ENCODE results near the gene IL13RA2. TPM values are rescaled to one million over a fixed set of nuclear protein-coding genes. Genes with fewer than 3 reads are reported as not detected.

The IL13RA2 gene
- total and polyA plus RNA-seq, 2 of the 4 experiments (the other 2 are of a cell fraction): under 0.01 to 0.14 TPM

GRCh38 chrX:115029869-115030570 lies 12.6 kb upstream of the IL13RA2 start:
- WGBS, 2 experiments (ENCODE audit: extremely low coverage in 2 of 2, insufficient read length in 1 of 2): no CpG with 5 or more reads among the region's 5 CpGs
- no peak overlapping the region for H2AK5ac ChIP-seq (ENCODE audit: low read depth, low read length)
- ATAC-seq (ENCODE audit: low read depth): no peak
- H4K20me1 ChIP-seq (ENCODE audit: insufficient read depth, low read length): no peaks in the 10 kb centered on the region
- no peaks in the 10 kb centered on the region for H3K36me3 ChIP-seq (ENCODE audit: control insufficient read depth, insufficient read depth, low read length)
- no peak overlapping the region for H2BK20ac ChIP-seq (ENCODE audit: low read depth, low read length)
- H3K23ac ChIP-seq (ENCODE audit: low read depth, low read length): no peak overlapping the region
- POLR2A ChIA-PET (ENCODE audit: unreplicated experiment): interaction anchor here (0.8 kb wide), 1 partner anchor 61 kb away, joined by 8 read pairs; no protein-coding TSS in a partner anchor
- H3K27me3 ChIP-seq (ENCODE audit: control insufficient read depth, insufficient read depth, low read length): peaks cover 6% of the 10 kb centered on the region
- no peak for TF ChIP-seq CTCF (conservative IDR thresholded peaks at IDR 0.05; ENCODE audit: low read depth, low read length)
- no peak overlapping the region for H3K18ac ChIP-seq (ENCODE audit: low read depth, low read length)
- no peak overlapping the region for H3K4ac ChIP-seq (ENCODE audit: low read depth, low read length)
- H4K91ac ChIP-seq (ENCODE audit: insufficient read depth, low read depth, low read length): no peak overlapping the region
- H2AFZ ChIP-seq (replicated peaks; ENCODE audit: low read length, poor library complexity): no peak overlapping the region
- no peaks in the 10 kb centered on the region for H3K9me3 ChIP-seq (ENCODE audit: control insufficient read depth, insufficient read depth, low read length)
- H3K79me1 ChIP-seq (ENCODE audit: low read depth in 1 of 2, low read length in 2 of 2): no peaks in the 10 kb centered on the region
- H2BK15ac ChIP-seq (ENCODE audit: low read depth, low read length): no peak overlapping the region
- H3K9me1 ChIP-seq (ENCODE audit: insufficient read depth, low read length): no peaks in the 10 kb centered on the region
- in situ Hi-C loops (cut with MboI; ENCODE audit: low sequenced_read_pairs): no loop called here
- no peak overlapping the region for H2BK120ac ChIP-seq (ENCODE audit: low read depth, low read length)
- no peak overlapping the region for H3K4me3 ChIP-seq (ENCODE audit: insufficient read depth, low read depth, low read length)
- no peak overlapping the region for H4K8ac ChIP-seq (ENCODE audit: low read depth in 2 of 2, low read length in 2 of 2)
- no peak overlapping the region for H4K5ac ChIP-seq (ENCODE audit: low read depth, low read length)
- H2BK5ac ChIP-seq (ENCODE audit: low read depth, low read length, poor library complexity, severe bottlenecking): no peak overlapping the region
- CTCF ChIA-PET: no interaction called here
- H3K4me1 ChIP-seq (ENCODE audit: control insufficient read depth, insufficient read depth, low read length): no peaks in the 10 kb centered on the region
- no peak overlapping the region for H3K4me2 ChIP-seq (ENCODE audit: low read depth, low read length)
- no peak overlapping the region for H3K9ac ChIP-seq (ENCODE audit: low read depth, low read length)
- no peak overlapping the region for H2AK9ac ChIP-seq (replicated peaks; ENCODE audit: low read depth, low read length, poor library complexity)
- dilution Hi-C loops (cut with HindIII; ENCODE audit: low sequenced_read_pairs, unreplicated experiment): no loop called here
- no TSS peak for BruUV-seq (replicated peaks)
- H3K14ac ChIP-seq (replicated peaks; ENCODE audit: low read depth, low read length): no peak overlapping the region
- intact Hi-C loops (cut with micrococcal nuclease): no loop called here
- H3K27ac ChIP-seq (ENCODE audit: insufficient read depth, low read length): no peak overlapping the region
- DNase-seq: no peak
- H3K56ac ChIP-seq (ENCODE audit: extremely low read depth, insufficient read depth, low read length): no peak overlapping the region
